Transverse colon (tissue), 4 donors: ENCODE measurements around the gene RAI2.
A peak's percentile ranks its signal among the peaks of the same experiment; 100 is the strongest.

Experiments used
- CTCF ChIP-seq, 5 experiments: fragments of 200-600 bp in 3 of 5; fragments of 450-650 bp in 2 of 5; sonication (generic) in 3 of 5; IDR thresholded peaks; 1 replicate in 2 of 5; 2 replicates in 3 of 5; pipeline ENCODE4 v1.5.1; 2016 to 2017; ENCODE audit warnings: antibody characterized with exemption in 5 of 5, inconsistent platforms in 3 of 5, mild to moderate bottlenecking in 2 of 5, moderate library complexity in 1 of 5
- POLR2A ChIP-seq: fragments of 450-650 bp; IDR thresholded peaks from one replicate; pipeline ENCODE4 v1.6.1; 2016; ENCODE audit warnings: antibody characterized with exemption, mild to moderate bottlenecking, moderate library complexity
- POLR2AphosphoS5 ChIP-seq, 3 donors: sonication (generic); formaldehyde crosslinking; IDR thresholded peaks; one replicate each; pipeline ENCODE4 v1.6.1; 2016; ENCODE audit warnings: antibody characterized with exemption in 3 of 3

- TF ChIP-seq CTCF (IDR thresholded peaks at IDR 0.05) (peak; percentile 51 to 76 (median 58)), POLR2A (no peak), POLR2AphosphoS5 (IDR thresholded peaks at IDR 0.05) (no peak)
Observed at GRCh38 chrX:17812763-17813162, 48.3 kb downstream of the RAI2 start.
